ENCODE measurements around the gene CTIF. TPM values are rescaled to one million over a fixed set of nuclear protein-coding genes. Genes with fewer than 3 reads are reported as not detected.

CTIF gene
- total RNA-seq, 1 experiment from 2014 or later = 26.5 TPM

GRCh38 chr18:48877941-48878340, 339.1 kb downstream of the CTIF start:
- in situ Hi-C loops (cut with HindIII; ENCODE audit: low pct_unique_long_range_greater_than_20kb, low sequenced_read_pairs) = no loop called here
- ATAC-seq (no peak), DNase-seq (ENCODE audit: low read depth, low spot score) (no peak)
- no peak overlapping the region for H3K4me3 ChIP-seq (ENCODE audit: low read depth in 2 of 2, low read length in 2 of 2)
- intact Hi-C loops (cut with micrococcal nuclease; ENCODE audit: unreplicated experiment) = no loop called here
- POLR2A ChIA-PET = interaction anchor here (0.6 kb wide), 1 partner anchor 872 kb away, joined by 4 read pairs; no protein-coding TSS in a partner anchor
- CTCF ChIA-PET = no interaction called here
- H3K9me3 ChIP-seq (ENCODE audit: control insufficient read depth, insufficient read depth, low read depth, low read length) = no peaks in the 10 kb centered on the region
- no TSS peak for BruUV-seq (replicated peaks)
- H3K27ac ChIP-seq (ENCODE audit: low read length) = peak overlapping the region; percentile 61; the same call in 1 of the 2 replicates
- no peaks in the 10 kb centered on the region for H3K27me3 ChIP-seq (ENCODE audit: control insufficient read depth, insufficient read depth, low read length)
- no peaks in the 10 kb centered on the region for H3K36me3 ChIP-seq (ENCODE audit: control insufficient read depth, insufficient read depth, low read length)
- no peak for TF ChIP-seq TCF7L2 (IDR thresholded peaks at IDR 0.05; ENCODE audit: low read depth, low read length)
- TF ChIP-seq CTCF (IDR thresholded peaks at IDR 0.05) = no peak
- no peak for TF ChIP-seq POLR2AphosphoS5 (IDR thresholded peaks at IDR 0.05; ENCODE audit: low read depth, low read length)
- no peak for TF ChIP-seq REST (IDR thresholded peaks at IDR 0.05; ENCODE audit: insufficient read depth in 1 of 2, low read depth in 2 of 2, low read length in 1 of 2)
- no peak for TF ChIP-seq SIN3A (IDR thresholded peaks at IDR 0.05; ENCODE audit: borderline replicate concordance, insufficient read depth, low read depth, low read length)
- H3K4me1 ChIP-seq (ENCODE audit: control insufficient read depth, insufficient read depth, low read length) = peaks cover 28% of the 10 kb centered on the region

- POLR2A ChIA-PET = no interaction called here
Observed at GRCh38 chr18:48878471-48878870, 339.6 kb downstream of the CTIF start.

More at GRCh38 chr18:48878471-48878870, 339.6 kb downstream of the CTIF start:
- Histone ChIP-seq H3K36me3 (ENCODE audit: control insufficient read depth, insufficient read depth, low read length) (no peaks in the 10 kb centered on the region), H3K4me1 (ENCODE audit: control insufficient read depth, insufficient read depth, low read length) (peaks cover 23% of the 10 kb centered on the region), H3K27ac (ENCODE audit: low read length) (peak overlapping the region; percentile 61; the same call in 1 of the 2 replicates), H3K9me3 (ENCODE audit: control insufficient read depth, insufficient read depth, low read depth, low read length) (no peaks in the 10 kb centered on the region), H3K4me3 (ENCODE audit: low read depth in 2 of 2, low read length in 2 of 2) (no peak overlapping the region), H3K27me3 (ENCODE audit: control insufficient read depth, insufficient read depth, low read length) (no peaks in the 10 kb centered on the region)
- no TSS peak for BruUV-seq (replicated peaks)
- in situ Hi-C loops (cut with HindIII; ENCODE audit: low pct_unique_long_range_greater_than_20kb, low sequenced_read_pairs) = no loop called here
- DNase-seq (ENCODE audit: low read depth, low spot score) (no peak), ATAC-seq (0 out of 2 replicates have a peak, but pooled peaks have one; percentile 58)
- no peak for TF ChIP-seq CTCF (IDR thresholded peaks at IDR 0.05)
- no peak for TF ChIP-seq POLR2AphosphoS5 (IDR thresholded peaks at IDR 0.05; ENCODE audit: low read depth, low read length)
- no peak for TF ChIP-seq REST (IDR thresholded peaks at IDR 0.05; ENCODE audit: insufficient read depth in 1 of 2, low read depth in 2 of 2, low read length in 1 of 2)
- no peak for TF ChIP-seq SIN3A (IDR thresholded peaks at IDR 0.05; ENCODE audit: borderline replicate concordance, insufficient read depth, low read depth, low read length)
- no peak for TF ChIP-seq TCF7L2 (IDR thresholded peaks at IDR 0.05; ENCODE audit: low read depth, low read length)
- intact Hi-C loops (cut with micrococcal nuclease; ENCODE audit: unreplicated experiment) = no loop called here
- CTCF ChIA-PET = no interaction called here
